Measurements from ENCODE around the gene ZNF511. TPM values are rescaled to one million over a fixed set of nuclear protein-coding genes. Genes with fewer than 3 reads are reported as not detected.

Gene ZNF511
- total and polyA plus RNA-seq, 2 experiments from 2014 or later, result 12.6 to 59.5 TPM

DNA sequence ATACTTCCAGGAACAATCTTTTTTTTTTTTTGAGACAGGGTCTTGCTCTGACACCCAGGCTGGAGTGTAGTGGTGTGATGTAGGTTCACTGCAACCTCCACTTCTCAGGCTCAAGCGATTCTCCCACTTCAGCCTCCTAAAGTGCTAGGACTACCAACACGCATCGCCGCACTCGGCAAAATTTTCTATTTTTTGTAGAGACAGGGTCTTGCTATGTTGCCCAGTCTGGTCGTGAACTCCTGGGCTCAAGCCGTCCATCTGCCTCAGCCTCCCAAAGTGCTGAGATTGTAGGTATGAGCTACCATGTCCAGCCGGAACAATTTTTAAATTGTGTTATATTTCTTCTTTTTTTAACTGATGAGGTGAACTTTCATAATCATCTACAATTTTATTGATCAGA lies 2.1 kb downstream of the ZNF511 start:
- Histone ChIP-seq H3K4me1 (ENCODE audit: insufficient read depth) (peaks cover 11% of the 10 kb centered on the region), H3K27ac (no peak overlapping the region), H3K9me3 (ENCODE audit: low read depth) (no peaks in the 10 kb centered on the region), H2AFZ (no peak overlapping the region), H4K20me1 (ENCODE audit: insufficient read depth) (no peaks in the 10 kb centered on the region; the same call in 1 of the 2 replicates), H3K4me2 (ENCODE audit: unreplicated experiment) (no peak overlapping the region), H3K9ac (no peak overlapping the region), H3K79me2 (ENCODE audit: insufficient read depth) (peaks cover 27% of the 10 kb centered on the region), H3K27me3 (replicated peaks; ENCODE audit: insufficient read depth) (no peaks in the 10 kb centered on the region), H3K9me2 (ENCODE audit: insufficient read depth) (no peaks in the 10 kb centered on the region), H3K4me3 (no peak overlapping the region), H3K36me3 (ENCODE audit: low read depth) (no peaks in the 10 kb centered on the region), H3F3A (ENCODE audit: insufficient read depth) (0 out of 2 replicates have a peak, but pooled peaks cover 10% of the 10 kb centered on the region)
- 88 to 89% methylated on average over 8 of the region's 8 CpGs for WGBS, 2 experiments (ENCODE audit: low coverage in 1 of 2, low lambda C conversion rate in 2 of 2, missing lambda C conversion rate in 2 of 2)
- DNase-seq, result no peak
- TF ChIP-seq EZH2phosphoT487 (IDR thresholded peaks at IDR 0.05; ENCODE audit: insufficient read depth, low read depth) (no peak), EZH2 (IDR thresholded peaks at IDR 0.05; ENCODE audit: insufficient read depth, poor library complexity, severe bottlenecking) (no peak)
- in situ Hi-C loops (cut with MboI), result no loop called here

DNA sequence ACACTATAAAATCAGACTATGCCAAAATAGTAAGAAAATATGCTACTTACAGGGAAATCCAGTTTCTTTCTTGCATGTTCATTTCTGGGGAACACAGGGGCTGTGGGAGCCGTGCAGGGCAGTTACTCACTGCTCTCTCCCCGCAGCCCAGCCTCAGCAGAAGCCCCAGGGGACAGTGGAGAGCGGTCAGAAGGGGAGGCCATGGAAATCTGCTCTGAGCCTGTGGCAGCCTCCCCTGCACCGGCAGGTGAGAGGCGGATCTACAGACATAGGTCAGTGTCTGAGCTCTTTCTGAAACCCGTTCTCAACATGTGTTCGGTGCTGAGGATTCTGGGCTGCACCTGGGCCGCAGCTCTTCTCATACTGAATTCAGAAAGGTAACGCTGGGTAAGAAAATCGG lies 2.9 kb downstream of the ZNF511 start:
- no peak overlapping the region for H3K9ac ChIP-seq
- no peaks in the 10 kb centered on the region for H3K9me3 ChIP-seq (ENCODE audit: low read depth)
- no peaks in the 10 kb centered on the region; the same call in 1 of the 2 replicates for H4K20me1 ChIP-seq (ENCODE audit: insufficient read depth)
- no peaks in the 10 kb centered on the region for H3K36me3 ChIP-seq (ENCODE audit: low read depth)
- no peak for DNase-seq
- no peaks in the 10 kb centered on the region for H3K9me2 ChIP-seq (ENCODE audit: insufficient read depth)
- no peak overlapping the region for H3K27ac ChIP-seq
- H3K4me3 ChIP-seq, result no peak overlapping the region
- H3K4me2 ChIP-seq (ENCODE audit: unreplicated experiment), result no peak overlapping the region
- in situ Hi-C loops (cut with MboI), result no loop called here
- 80 to 87% methylated on average over 8 to 10 of the region's 10 CpGs for WGBS, 2 experiments (ENCODE audit: low coverage in 1 of 2, low lambda C conversion rate in 2 of 2, missing lambda C conversion rate in 2 of 2)
- H3K79me2 ChIP-seq (ENCODE audit: insufficient read depth), result peaks cover 19% of the 10 kb centered on the region
- H3K27me3 ChIP-seq (replicated peaks; ENCODE audit: insufficient read depth), result no peaks in the 10 kb centered on the region
- no peak overlapping the region for H2AFZ ChIP-seq
- H3F3A ChIP-seq (ENCODE audit: insufficient read depth), result 0 out of 2 replicates have a peak, but pooled peaks cover 10% of the 10 kb centered on the region
- H3K4me1 ChIP-seq (ENCODE audit: insufficient read depth), result peaks cover 11% of the 10 kb centered on the region
- no peak for TF ChIP-seq EZH2phosphoT487 (IDR thresholded peaks at IDR 0.05; ENCODE audit: insufficient read depth, low read depth)
- TF ChIP-seq EZH2 (IDR thresholded peaks at IDR 0.05; ENCODE audit: insufficient read depth, poor library complexity, severe bottlenecking), result no peak

DNA sequence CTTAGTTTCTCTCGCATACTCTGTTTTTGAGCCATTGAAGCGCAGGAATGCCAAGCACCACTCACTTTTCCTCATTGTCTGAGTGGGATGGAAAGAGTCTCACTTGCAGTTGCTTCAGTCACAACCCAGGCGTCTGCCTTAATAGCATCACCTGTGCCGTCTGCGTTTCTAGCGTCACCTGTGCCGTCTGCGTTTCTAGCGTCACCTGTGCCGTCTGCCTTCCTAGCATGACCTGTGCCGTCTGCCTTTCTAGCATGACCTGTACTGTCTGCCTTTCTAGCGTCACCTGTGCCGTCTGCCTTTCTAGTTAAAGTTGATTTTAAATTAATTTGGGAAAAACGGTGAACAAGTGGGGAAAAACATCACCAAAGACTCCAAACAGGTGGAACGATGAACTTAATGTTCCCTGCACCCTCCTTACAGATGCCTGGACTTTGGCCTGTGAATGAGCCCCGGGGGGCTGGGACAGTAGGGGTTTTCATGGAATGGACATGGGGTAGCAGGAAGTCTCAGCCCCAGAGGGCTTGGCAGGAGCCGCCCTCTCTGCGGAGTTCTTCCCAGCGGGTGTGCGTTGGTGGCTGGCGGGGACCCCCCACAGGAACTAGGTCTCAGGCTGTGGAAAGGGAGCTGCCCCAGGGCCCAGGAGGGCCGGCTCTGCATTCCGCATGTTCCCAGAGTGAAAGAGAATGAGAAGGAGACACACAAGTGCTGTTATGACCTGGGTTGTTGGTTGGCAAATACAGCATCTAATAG lies 3.5 kb downstream of the ZNF511 start:
- Histone ChIP-seq H3F3A (ENCODE audit: insufficient read depth) (0 out of 2 replicates have a peak, but pooled peaks cover 8% of the 10 kb centered on the region), H3K9me2 (ENCODE audit: insufficient read depth) (no peaks in the 10 kb centered on the region), H3K4me2 (ENCODE audit: unreplicated experiment) (no peak overlapping the region), H3K27ac (no peak overlapping the region), H4K20me1 (ENCODE audit: insufficient read depth) (no peaks in the 10 kb centered on the region; the same call in 1 of the 2 replicates), H3K79me2 (ENCODE audit: insufficient read depth) (peaks cover 13% of the 10 kb centered on the region), H3K36me3 (ENCODE audit: low read depth) (no peaks in the 10 kb centered on the region), H2AFZ (no peak overlapping the region), H3K4me3 (no peak overlapping the region), H3K4me1 (ENCODE audit: insufficient read depth) (peaks cover 5% of the 10 kb centered on the region), H3K9me3 (ENCODE audit: low read depth) (no peaks in the 10 kb centered on the region), H3K9ac (no peak overlapping the region), H3K27me3 (replicated peaks; ENCODE audit: insufficient read depth) (no peaks in the 10 kb centered on the region)
- no peak for DNase-seq
- WGBS, 2 experiments (ENCODE audit: low coverage in 1 of 2, low lambda C conversion rate in 2 of 2, missing lambda C conversion rate in 2 of 2), result 91 to 92% methylated on average over 22 to 23 of the region's 23 CpGs
- TF ChIP-seq EZH2phosphoT487 (IDR thresholded peaks at IDR 0.05; ENCODE audit: insufficient read depth, low read depth) (no peak), EZH2 (IDR thresholded peaks at IDR 0.05; ENCODE audit: insufficient read depth, poor library complexity, severe bottlenecking) (no peak)
- in situ Hi-C loops (cut with MboI), result no loop called here

DNA sequence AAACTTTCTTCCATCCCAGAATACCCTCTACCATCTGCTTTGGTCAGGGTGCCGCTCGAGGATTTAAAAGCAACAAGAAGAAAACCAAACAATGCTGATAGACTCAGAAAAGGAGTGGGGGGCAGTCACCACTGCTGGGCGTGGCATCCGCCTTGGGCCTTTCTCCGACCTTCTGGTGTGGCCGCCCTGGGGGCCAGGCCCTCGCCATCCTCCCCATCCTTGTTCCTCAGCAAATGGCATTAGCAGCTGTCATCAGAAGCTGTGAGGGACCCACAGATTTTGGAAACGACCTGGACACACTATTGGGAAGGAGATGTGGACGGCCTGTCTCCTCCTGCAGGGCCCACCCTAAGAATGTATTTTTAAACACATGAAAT lies 4.0 kb downstream of the ZNF511 start:
- no peak overlapping the region for H3K4me3 ChIP-seq
- no peak overlapping the region for H3K9ac ChIP-seq
- WGBS, 2 experiments (ENCODE audit: low coverage in 1 of 2, low lambda C conversion rate in 2 of 2, missing lambda C conversion rate in 2 of 2), result 92 to 94% methylated on average over 9 of the region's 9 CpGs
- H4K20me1 ChIP-seq (ENCODE audit: insufficient read depth), result no peaks in the 10 kb centered on the region
- in situ Hi-C loops (cut with MboI), result no loop called here
- H3K4me2 ChIP-seq (ENCODE audit: unreplicated experiment), result no peak overlapping the region
- no peaks in the 10 kb centered on the region for H3K9me3 ChIP-seq (ENCODE audit: low read depth)
- no peaks in the 10 kb centered on the region for H3K27me3 ChIP-seq (replicated peaks; ENCODE audit: insufficient read depth)
- no peak for DNase-seq
- H3K79me2 ChIP-seq (ENCODE audit: insufficient read depth), result peaks cover 7% of the 10 kb centered on the region
- H3K27ac ChIP-seq, result no peak overlapping the region
- 0 out of 2 replicates have a peak, but pooled peaks cover 5% of the 10 kb centered on the region for H3F3A ChIP-seq (ENCODE audit: insufficient read depth)
- no peak overlapping the region for H2AFZ ChIP-seq
- H3K4me1 ChIP-seq (ENCODE audit: insufficient read depth), result no peaks in the 10 kb centered on the region
- TF ChIP-seq EZH2phosphoT487 (IDR thresholded peaks at IDR 0.05; ENCODE audit: insufficient read depth, low read depth) (no peak), EZH2 (IDR thresholded peaks at IDR 0.05; ENCODE audit: insufficient read depth, poor library complexity, severe bottlenecking) (no peak)
- H3K36me3 ChIP-seq (ENCODE audit: low read depth), result no peaks in the 10 kb centered on the region
- no peaks in the 10 kb centered on the region for H3K9me2 ChIP-seq (ENCODE audit: insufficient read depth)

Data from GM23248 (cell line).